Adipose tissue (tissue), 3 donors: ENCODE data around the gene HDGFL2. TPM values are rescaled to one million over a fixed set of nuclear protein-coding genes. Genes with fewer than 3 reads are reported as not detected.
"Not testable (repeated sequence)": the region's sequence is repeated elsewhere in the genome, so short reads cannot be mapped to it uniquely, and the experiment has no call there.

Source experiments
- H3K27ac ChIP-seq: one replicate; pipeline ENCODE4 v1.5.1; 2013; ENCODE audit warnings: low read depth, low read length
- WGBS, 3 donors: extraction: QIAGEN DNeasy Blood & Tissue Kit; methylation state at CpG; one replicate each; pipeline ENCODE4 v1.1.7; 2013; 5-methylcytosine and 5-hydroxymethylcytosine counted together
- polyA plus RNA-seq, 3 donors: library from polyadenylated mRNA; stranded (reverse); fragments of 200-250 nt; gene quantifications; one replicate each; pipeline ENCODE4 v1.2.3, GENCODE V29; 2013
- donor health status: healthy with polysubstance abuse.
- donor health status: Bipolar disorder and iron deficiency.
- donor health status: healthy.

The HDGFL2 gene
- polyA plus RNA-seq, 3 donors: 20.5 to 60.3 (median 24.6) TPM

DNA sequence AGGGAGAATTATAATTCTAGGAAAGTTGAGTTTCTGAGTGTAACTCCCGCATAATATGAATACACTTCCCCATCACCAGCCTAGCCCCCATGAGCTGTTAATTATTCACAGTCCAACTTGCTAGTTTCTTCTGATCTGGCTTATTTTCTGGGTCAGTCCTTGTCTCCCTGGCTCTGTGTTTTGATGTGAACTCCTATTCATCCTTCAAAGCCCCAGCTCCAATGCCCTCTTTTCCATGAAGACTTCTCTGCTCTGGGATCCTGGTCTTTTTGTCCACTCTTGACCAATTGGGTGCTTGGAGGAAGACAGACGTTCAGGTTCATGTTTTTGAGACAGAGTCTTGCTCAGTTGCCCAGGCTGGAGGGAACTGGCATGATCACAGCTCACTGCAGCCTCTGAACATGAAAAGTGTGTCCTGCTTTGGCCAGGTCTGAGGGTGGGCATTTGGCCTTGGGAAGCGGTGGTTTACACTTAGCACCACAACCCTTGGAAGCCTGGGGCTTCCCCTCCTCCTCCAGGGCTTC is 67.1 kb downstream of the HDGFL2 start:
- no peak overlapping the region for H3K27ac ChIP-seq
- WGBS, 3 donors: 71 to 81% (median 78%) methylated on average over 3 of the region's 3 CpGs

DNA sequence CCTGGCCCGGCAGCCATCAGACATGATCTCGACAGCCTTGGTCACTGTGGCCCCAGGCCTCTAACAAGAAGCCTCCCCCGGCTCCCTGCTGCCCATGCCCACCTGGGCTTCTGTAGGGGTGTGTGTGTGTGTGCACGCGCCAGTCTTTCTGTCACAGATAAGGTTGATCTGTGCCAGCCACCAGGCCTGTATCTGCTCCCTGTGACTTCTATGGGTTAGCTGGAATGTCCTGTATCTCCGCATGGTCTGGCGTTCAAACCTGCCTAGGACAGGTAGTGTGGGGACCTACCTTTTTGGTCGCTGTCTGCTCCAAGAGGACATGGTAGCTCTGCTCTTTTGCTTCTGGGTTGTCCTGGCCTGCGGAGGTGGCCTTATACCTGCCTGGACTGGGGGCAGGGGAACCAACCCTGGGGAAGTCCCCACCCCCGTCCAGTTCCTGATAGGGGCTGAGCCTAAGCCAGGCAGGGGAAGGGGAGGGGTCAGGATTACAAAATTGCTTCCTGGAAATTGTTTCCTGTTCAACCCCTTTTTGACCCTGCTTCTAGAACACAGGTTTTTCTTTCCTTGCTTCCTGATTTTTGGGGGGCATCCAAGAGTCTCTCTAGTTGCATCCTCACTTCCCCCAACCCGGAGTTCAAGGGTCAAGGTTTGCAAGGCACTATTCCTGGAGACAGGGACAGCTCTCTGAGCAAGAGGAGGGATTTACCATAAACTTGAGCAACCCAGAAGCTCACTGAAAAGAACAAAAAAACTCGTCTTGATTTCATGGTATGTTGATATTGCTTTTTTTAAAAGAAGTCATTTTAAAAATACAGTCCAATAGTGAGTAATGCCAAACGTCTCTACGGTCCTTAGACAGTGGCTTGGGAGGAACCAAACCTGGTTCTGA is 67.8 kb downstream of the HDGFL2 start, which contains the start of gene LRG1:
LRG1 (minus strand) TSS at position 344 of the 889 bp plus-strand sequence; CDS start at position 321, 23 bp downstream.
- 31 to 42% (median 39%) methylated on average over 14 of the region's 14 CpGs for WGBS, 3 donors
- peak within 1 kb of the TSS; percentile 26 for H3K27ac ChIP-seq

DNA sequence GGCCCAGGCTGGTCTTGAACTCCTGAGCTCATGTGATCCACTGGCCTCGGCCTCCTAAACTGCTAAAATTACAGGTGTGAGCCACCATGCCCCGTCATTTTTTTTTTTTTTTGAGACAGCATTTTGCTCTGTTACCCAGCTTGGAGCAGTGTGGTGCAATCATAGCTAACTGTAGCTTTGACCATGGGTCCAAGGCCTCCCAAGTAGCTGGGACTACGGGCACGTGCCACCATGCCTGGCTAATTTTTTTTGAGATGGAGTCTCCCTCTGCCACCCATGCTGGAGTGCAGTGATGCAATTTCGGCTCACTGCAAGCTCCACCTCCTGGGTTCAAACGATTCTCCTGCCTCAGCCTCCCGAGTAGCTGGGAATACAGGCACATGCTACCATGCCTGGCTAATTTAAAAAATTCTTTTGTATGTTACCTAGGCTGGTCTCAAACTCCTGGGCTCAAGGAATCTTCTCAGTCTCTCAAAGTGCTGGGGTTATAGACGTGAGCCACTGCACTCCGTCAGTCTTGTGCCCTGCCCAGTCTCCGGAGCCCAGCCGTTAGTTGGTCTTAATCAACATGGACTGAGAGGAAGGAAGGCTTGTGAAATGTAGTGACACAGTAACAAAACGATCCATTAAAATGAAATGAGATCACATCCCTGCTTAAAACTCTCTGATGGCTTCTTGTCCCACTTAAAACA is 69.2 kb downstream of the HDGFL2 start:
- H3K27ac ChIP-seq: no peak overlapping the region
- WGBS, 3 donors: 48 to 79% (median 55%) methylated on average over 12 of the region's 12 CpGs

DNA sequence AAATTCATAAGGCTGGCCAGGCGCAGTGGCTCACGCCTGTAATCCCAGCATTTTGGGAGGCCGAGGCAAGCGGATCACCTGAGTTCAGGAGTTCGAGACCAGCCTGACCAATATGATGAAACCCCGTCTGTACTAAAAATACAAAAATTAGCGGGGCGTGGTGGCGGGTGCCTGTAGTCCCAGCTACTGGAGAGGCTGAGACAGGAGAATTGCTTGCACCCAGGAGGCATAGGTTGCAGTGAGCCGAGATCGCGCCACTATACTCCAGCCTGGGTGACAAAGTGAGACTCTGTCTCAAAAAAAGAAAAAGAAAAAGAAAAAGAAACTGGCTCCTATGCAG is 69.7 kb downstream of the HDGFL2 start:
- WGBS, 3 donors: 63 to 95% (median 65%) methylated on average over 12 of the region's 12 CpGs
- H3K27ac ChIP-seq: not testable (repeated sequence)

DNA sequence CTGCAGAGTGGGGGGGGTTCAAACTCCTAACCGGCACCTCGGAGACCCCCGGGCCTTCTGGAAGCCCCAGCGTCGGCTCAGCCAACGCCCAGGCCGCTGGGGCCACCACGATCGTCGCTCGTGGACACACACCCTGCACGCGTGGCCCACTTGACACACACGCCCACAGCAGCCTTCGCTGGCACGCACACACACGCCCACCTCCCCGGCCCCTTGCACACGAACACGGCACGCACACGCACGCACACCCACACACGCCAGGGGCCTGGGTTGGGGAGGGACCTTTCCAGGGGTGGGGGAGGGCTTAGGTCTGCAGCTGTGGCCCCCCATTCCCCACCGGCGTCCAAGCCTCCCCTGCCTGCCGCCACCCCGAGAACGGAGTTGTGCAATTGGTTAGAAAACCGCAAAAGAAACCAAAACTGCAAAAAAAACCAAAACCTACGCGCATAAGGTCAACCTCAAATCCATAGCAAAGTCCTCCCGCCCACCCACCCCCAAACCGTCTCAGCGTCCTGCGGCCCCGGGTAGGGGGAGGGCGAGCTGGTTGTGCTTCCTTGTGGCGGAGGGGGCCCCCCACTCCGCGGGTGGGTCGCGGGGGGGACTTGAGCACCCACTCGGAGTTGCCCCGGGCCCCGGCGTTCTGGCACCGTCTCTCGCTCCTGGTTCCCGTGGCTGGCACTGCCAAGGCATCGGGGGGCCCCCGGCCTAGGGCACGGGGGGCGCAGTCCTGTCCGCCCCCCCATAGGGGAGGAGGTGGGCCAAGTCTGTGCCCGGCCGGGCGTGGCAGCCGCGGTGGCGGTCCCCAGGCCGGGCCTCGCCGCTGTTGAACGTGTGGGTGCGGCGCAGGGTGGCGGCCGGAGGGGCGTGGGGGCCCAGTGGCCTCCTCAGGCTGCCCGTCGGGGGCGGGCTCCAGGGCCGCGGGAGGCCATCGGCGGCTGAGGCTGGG is 71.1 kb downstream of the HDGFL2 start:
- H3K27ac ChIP-seq: no peak overlapping the region
- WGBS, 3 donors: 52 to 84% (median 59%) methylated on average over 56 to 77 of the region's 77 CpGs

DNA sequence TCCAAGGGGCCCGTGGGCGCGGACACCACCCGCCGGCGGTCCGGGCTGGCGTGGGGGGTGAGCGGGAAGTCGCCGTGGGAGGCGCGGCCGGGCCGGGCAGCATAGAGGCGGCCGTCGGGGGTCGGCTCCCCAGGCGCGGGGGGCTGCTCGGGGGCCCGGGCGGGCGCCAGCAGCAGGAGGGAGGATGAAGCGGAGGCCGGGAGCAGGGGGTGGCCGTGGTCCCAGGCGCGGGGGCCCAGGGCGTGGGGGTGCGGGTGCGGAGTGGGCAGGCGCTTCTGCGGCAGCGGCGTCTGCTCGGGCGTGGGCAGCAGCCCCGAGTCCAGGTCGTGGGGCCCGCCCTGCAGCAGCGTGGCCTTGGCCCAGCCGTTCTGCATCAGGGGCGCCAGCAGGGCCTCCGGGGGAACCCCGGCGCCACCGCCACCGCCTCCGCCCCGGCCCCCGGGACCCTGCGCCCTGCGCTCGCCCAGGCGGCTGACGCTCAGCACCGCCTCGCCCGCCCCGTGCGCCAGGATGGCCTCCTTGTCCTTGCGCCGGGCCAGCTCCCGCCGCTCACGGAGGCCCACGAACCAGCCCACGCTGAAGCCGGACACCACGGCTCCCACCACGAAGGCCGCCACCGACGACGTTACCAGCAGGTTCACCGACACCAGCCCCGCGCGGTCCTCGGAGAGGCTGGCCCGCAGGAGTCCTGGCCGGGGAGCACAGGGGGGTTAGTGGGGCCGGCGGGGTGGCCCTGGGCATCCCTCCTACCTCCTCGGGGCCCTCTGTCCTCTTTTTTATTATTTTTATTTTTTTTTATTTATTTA is 71.9 kb downstream of the HDGFL2 start:
- 77 to 94% (median 81%) methylated on average over 62 to 87 of the region's 87 CpGs for WGBS, 3 donors

DNA sequence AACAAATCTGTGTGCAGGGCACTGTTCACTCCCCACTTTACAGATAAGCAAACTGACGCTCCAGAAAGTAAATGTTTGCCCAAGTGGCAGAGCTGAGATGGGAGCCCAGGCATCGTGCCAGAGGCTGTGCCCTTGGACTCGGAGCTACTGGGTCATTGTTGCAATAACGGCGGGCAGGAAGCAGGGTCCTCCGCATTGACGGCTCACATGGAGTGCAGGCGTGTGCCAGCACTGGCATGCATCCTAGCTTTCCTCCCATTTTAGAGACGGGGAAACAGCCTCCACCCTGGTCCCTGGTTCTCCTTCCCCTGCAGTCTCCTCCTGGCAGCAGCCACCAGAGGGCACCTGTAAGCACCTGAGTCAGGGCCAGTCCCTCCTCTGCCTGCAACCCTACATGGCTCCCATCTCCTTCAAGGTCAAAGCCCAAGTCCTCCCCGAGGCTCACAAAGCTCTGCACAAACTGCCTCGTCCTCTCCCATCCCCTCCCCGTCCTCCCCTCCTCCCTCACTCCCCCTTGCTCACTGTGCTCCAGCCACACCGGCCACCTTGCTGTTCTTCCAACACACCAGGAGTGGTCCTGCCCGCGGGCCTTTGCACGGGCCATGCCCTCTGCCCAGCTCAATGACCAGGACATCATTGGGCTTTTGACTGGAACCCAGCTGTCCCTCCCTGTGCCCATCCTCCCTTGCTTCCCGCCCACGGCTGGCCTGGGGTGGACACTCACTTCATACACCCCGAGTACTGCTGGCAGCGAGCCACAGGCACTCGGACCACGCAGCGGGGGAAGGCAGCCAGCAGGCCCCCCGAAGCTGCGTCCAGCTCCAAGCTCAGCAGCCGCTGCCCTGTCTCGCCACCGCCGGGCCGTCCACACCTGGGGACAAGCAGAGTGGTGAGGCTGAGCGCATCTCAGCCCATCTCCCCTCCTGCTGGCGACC is 75.5 kb downstream of the HDGFL2 start:
- WGBS, 3 donors: 56 to 68% (median 60%) methylated on average over 30 to 32 of the region's 32 CpGs
- H3K27ac ChIP-seq: no peak overlapping the region

More for the DNA sequence above, 71.9 kb downstream of the HDGFL2 start:
- H3K27ac ChIP-seq: no peak overlapping the region

DNA sequence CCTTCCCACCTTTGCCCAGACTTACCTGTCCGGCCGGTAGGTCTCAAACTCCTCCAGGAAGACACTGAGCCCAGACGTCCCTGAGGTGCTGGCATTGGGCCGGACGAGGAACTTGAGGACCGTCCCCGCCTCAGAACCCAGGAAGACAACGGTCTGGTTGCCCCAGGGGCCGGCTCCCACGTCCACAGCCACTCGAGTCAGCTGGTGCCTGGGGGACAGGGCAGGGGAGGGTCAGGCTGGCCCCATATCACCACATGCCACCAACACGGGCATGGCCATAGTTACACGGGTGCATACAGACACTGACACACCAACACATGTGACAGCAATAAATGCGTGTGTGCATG is 76.1 kb downstream of the HDGFL2 start:
- H3K27ac ChIP-seq: no peak overlapping the region
- WGBS, 3 donors: 64 to 69% (median 67%) methylated on average over 14 of the region's 14 CpGs

DNA sequence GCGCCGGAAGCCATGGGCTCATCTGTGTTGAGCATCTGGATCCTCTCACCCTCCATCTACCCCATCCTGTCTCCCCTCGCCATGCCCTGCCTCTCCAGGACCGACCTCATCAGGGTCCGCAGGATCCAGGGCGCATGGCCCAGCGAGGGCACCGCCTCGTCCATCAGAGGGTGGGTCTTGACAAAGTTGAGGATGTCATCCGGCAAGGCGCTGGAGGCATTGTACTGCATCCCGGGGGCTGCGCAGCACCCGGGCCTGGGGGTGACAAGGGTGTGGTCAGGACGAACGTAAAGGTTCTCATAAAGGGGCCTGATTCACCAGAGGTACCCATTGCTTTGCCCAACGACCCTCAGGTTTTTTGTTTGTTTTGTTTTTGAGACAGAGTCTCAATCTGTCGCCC is 77.9 kb downstream of the HDGFL2 start:
- H3K27ac ChIP-seq: no peak overlapping the region
- 92 to 96% (median 93%) methylated on average over 18 of the region's 18 CpGs for WGBS, 3 donors

DNA sequence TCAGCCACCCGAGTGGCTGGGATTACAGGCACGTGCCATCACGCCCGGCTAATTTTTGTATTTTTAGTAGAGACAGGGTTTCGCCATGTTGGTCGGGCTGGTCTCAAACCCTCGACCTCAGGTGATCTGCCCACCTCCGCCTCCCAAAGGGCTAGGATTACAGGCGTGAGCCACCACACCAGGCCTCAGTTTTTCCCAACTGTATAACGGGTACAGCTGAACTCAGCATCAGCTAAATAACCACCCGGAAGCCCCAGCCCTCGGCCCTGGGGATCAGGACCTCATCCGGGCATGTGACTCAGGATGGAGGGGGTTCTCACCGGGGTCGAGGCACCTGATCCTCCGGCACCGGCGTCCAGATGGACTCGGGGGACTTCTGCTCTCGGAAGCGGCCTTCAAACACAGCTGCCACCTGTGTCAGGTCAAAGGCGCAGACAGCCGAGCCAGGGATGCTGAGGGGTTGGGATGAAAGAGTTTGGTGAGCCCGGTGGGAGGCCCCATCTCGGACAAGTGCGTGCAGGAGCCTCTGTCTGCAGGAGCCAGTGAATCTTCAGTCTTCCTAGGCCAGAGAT is 78.5 kb downstream of the HDGFL2 start:
- H3K27ac ChIP-seq: no peak overlapping the region
- 85 to 86% (median 86%) methylated on average over 26 of the region's 26 CpGs for WGBS, 3 donors

Other genes with a start within 250 kb of the HDGFL2 start
- 1 to 10 TPM; 1.4 to 3.5 (median 3.0) TPM for gene EBI3, start 242.8 kb upstream of the HDGFL2 start, polyA plus RNA-seq
- 10 to 100 TPM; 20.9 to 27.1 (median 21.6) TPM for gene YJU2, start 225.2 kb upstream of the HDGFL2 start, polyA plus RNA-seq
- under 1 TPM in 1 of 3 donors, not detected in 2; 0.12 TPM for gene SHD, start 193.0 kb upstream of the HDGFL2 start, polyA plus RNA-seq
- gene TMIGD2, start 169.9 kb upstream of the HDGFL2 start, polyA plus RNA-seq: 1 to 10 TPM in 1 of 3 donors, under 1 TPM in 2; 0.22 to 4.0 (median 0.59) TPM
- under 1 TPM in 2 of 3 donors, not detected in 1; 0.12 TPM for gene FSD1, start 167.7 kb upstream of the HDGFL2 start, polyA plus RNA-seq
- 10 to 100 TPM in 2 of 3 donors, 1 to 10 TPM in 1; 6.4 to 15.5 (median 10.1) TPM for gene STAP2, start 133.5 kb upstream of the HDGFL2 start, polyA plus RNA-seq
- 10 to 100 TPM; 12.0 to 21.6 (median 17.2) TPM for gene MPND, start 128.7 kb upstream of the HDGFL2 start, polyA plus RNA-seq
- 10 to 100 TPM; 33.2 to 87.8 (median 74.0) TPM for gene SH3GL1, start 71.8 kb upstream of the HDGFL2 start, polyA plus RNA-seq
- gene CHAF1A, start 69.7 kb upstream of the HDGFL2 start, polyA plus RNA-seq: 1 to 10 TPM; 3.0 to 7.9 (median 7.4) TPM
- 100 to 1,000 TPM in 2 of 3 donors, 10 to 100 TPM in 1; 81.6 to 161 (median 146) TPM for gene UBXN6, start 14.5 kb upstream of the HDGFL2 start, polyA plus RNA-seq
- gene PLIN4, start 46.2 kb downstream of the HDGFL2 start, polyA plus RNA-seq: 100 to 1,000 TPM in 2 of 3 donors, 10 to 100 TPM in 1; 73.6 to 954 (median 135) TPM
- 100 to 1,000 TPM in 1 of 3 donors, 10 to 100 TPM in 2; 38.2 to 205 (median 66.1) TPM for gene PLIN5, start 62.9 kb downstream of the HDGFL2 start, polyA plus RNA-seq
- 10 to 100 TPM in 2 of 3 donors, 1 to 10 TPM in 1; 7.1 to 18.6 (median 13.4) TPM for gene LRG1, start 67.7 kb downstream of the HDGFL2 start, polyA plus RNA-seq
- 10 to 100 TPM in 2 of 3 donors, 1 to 10 TPM in 1; 3.3 to 34.5 (median 18.6) TPM for gene SEMA6B, start 87.4 kb downstream of the HDGFL2 start, polyA plus RNA-seq
- 1 to 10 TPM; 2.0 to 9.2 (median 5.3) TPM for gene TNFAIP8L1, start 167.2 kb downstream of the HDGFL2 start, polyA plus RNA-seq
- 100 to 1,000 TPM in 2 of 3 donors, 10 to 100 TPM in 1; 53.1 to 168 (median 129) TPM for gene MYDGF, start 198.0 kb downstream of the HDGFL2 start, polyA plus RNA-seq